Measurements from ENCODE around the gene USPL1. TPM values are rescaled to one million over a fixed set of nuclear protein-coding genes. Genes with fewer than 3 reads are reported as not detected.
A peak's percentile ranks its signal among the peaks of the same experiment; 100 is the strongest.

The USPL1 gene
- total and polyA plus RNA-seq, 7 donors: 6.6 to 18.4 (median 12.4) TPM

- Histone ChIP-seq H3K27me3 (ENCODE audit: insufficient read depth in 3 of 3, low read length in 2 of 3) (no peaks in the 10 kb centered on the region), H3K9me3 (no peaks in the 10 kb centered on the region), H3K4me3 (no peak overlapping the region), H3K4me1 (peaks cover 5% of the 10 kb centered on the region), H3K36me3 (ENCODE audit: insufficient read depth in 1 of 2, low read depth in 1 of 2) (no peaks in the 10 kb centered on the region), H3K27ac (no peak overlapping the region)
- DNase-seq (no peak), ATAC-seq (no peak)
- intact Hi-C loops (cut with DNase I): no loop called here
- 88 to 92% (median 90%) methylated on average over 3 of the region's 3 CpGs for WGBS, 3 donors
- TF ChIP-seq CTCF (IDR thresholded peaks at IDR 0.05): no peak
Measured at GRCh38 chr13:30687601-30688000, 69.9 kb downstream of the USPL1 start.

- Histone ChIP-seq H3K4me1 (peaks cover 5% of the 10 kb centered on the region), H3K4me3 (peak overlapping the region; percentile 56), H3K9me3 (no peaks in the 10 kb centered on the region), H3K27ac (no peak overlapping the region), H3K27me3 (ENCODE audit: insufficient read depth in 3 of 3, low read length in 2 of 3) (no peaks in the 10 kb centered on the region), H3K36me3 (ENCODE audit: insufficient read depth in 1 of 2, low read depth in 1 of 2) (no peaks in the 10 kb centered on the region)
- ATAC-seq: peak in 2 of 4 donors; percentile 8 to 16
- no peak for DNase-seq
- 83 to 86% (median 85%) methylated on average over 14 of the region's 14 CpGs for WGBS, 3 donors
- intact Hi-C loops (cut with DNase I): no loop called here
- TF ChIP-seq CTCF (IDR thresholded peaks at IDR 0.05): no peak
Measured at GRCh38 chr13:30689752-30690151, 72.0 kb downstream of the USPL1 start.

- DNase-seq: peak; percentile 72 to 85
- H3K9me3 ChIP-seq: no peaks in the 10 kb centered on the region
- 13 to 14% (median 13%) methylated on average over 20 to 21 of the region's 21 CpGs for WGBS, 3 donors
- TF ChIP-seq CTCF (IDR thresholded peaks at IDR 0.05): no peak
- peak overlapping the region; percentile 66 for H3K27ac ChIP-seq
- H3K36me3 ChIP-seq (ENCODE audit: insufficient read depth in 1 of 2, low read depth in 1 of 2): no peaks in the 10 kb centered on the region
- ATAC-seq: peak; percentile 92 to 98 (median 96)
- peaks cover 5% of the 10 kb centered on the region for H3K4me1 ChIP-seq
- no peaks in the 10 kb centered on the region for H3K27me3 ChIP-seq (ENCODE audit: insufficient read depth in 3 of 3, low read length in 2 of 3)
- H3K4me3 ChIP-seq: peak overlapping the region; percentile 56
- intact Hi-C loops (cut with DNase I): no loop called here
Measured at GRCh38 chr13:30690282-30691188, 72.8 kb downstream of the USPL1 start.

- Histone ChIP-seq H3K36me3 (ENCODE audit: insufficient read depth in 1 of 2, low read depth in 1 of 2) (no peaks in the 10 kb centered on the region), H3K27me3 (ENCODE audit: insufficient read depth in 3 of 3, low read length in 2 of 3) (no peaks in the 10 kb centered on the region), H3K4me1 (peaks cover 5% of the 10 kb centered on the region), H3K9me3 (no peaks in the 10 kb centered on the region), H3K4me3 (no peak overlapping the region), H3K27ac (no peak overlapping the region)
- 94 to 100% (median 94%) methylated on average over 1 of the region's 1 CpG for WGBS, 3 donors
- no peak for DNase-seq
- no peak for ATAC-seq
- no peak for TF ChIP-seq CTCF (IDR thresholded peaks at IDR 0.05)
- intact Hi-C loops (cut with DNase I): no loop called here
Measured at GRCh38 chr13:30692113-30692512, 74.4 kb downstream of the USPL1 start.
